ENCODE data around the gene WAPL. TPM values are rescaled to one million over a fixed set of nuclear protein-coding genes. Genes with fewer than 3 reads are reported as not detected.
A peak's percentile ranks its signal among the peaks of the same experiment; 100 is the strongest.

Gene WAPL
- total and polyA plus RNA-seq, 2 of the 13 experiments (the other 11 are each of a cell fraction or from before 2014, with no cell fraction given), result 13.2 to 43.5 TPM

DNA sequence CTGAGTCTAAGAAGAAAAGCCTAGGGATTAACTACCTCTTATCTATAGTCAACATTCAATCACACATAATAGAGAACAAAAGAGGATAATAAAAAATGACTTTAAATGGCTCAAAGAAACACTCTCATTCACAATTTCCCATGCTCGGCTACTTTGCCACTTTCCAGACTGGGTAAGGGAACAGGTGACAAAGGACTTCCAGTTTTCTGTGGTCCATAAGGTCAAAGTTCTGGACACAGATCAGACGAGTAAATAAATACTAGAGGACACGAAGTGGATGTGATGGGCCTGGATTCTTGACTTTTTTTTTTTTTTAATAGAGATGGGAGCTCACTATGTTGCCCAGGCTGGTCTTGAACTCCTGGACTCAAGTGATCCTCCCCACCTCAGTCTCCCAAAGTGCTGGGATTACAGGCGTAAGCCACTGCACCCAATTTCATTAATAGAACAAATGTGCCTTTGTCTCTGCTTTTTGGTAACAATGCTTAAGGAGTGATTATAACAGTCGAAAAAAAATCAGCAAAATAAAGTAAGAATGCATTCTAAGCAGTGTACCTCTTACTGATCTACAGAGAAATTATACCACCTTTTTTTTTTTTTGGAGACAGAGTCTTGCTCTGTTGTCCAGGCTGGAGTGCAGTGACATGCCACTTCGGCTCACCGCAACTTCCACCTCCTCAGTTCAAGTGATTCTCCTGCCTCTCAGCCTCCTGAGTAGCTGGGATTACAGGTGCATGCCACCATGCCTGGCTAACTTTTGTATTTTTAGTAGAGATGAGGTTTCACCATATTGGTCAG is 70.6 kb downstream of the WAPL start (continued):
- TF ChIP-seq, protein P1, sequence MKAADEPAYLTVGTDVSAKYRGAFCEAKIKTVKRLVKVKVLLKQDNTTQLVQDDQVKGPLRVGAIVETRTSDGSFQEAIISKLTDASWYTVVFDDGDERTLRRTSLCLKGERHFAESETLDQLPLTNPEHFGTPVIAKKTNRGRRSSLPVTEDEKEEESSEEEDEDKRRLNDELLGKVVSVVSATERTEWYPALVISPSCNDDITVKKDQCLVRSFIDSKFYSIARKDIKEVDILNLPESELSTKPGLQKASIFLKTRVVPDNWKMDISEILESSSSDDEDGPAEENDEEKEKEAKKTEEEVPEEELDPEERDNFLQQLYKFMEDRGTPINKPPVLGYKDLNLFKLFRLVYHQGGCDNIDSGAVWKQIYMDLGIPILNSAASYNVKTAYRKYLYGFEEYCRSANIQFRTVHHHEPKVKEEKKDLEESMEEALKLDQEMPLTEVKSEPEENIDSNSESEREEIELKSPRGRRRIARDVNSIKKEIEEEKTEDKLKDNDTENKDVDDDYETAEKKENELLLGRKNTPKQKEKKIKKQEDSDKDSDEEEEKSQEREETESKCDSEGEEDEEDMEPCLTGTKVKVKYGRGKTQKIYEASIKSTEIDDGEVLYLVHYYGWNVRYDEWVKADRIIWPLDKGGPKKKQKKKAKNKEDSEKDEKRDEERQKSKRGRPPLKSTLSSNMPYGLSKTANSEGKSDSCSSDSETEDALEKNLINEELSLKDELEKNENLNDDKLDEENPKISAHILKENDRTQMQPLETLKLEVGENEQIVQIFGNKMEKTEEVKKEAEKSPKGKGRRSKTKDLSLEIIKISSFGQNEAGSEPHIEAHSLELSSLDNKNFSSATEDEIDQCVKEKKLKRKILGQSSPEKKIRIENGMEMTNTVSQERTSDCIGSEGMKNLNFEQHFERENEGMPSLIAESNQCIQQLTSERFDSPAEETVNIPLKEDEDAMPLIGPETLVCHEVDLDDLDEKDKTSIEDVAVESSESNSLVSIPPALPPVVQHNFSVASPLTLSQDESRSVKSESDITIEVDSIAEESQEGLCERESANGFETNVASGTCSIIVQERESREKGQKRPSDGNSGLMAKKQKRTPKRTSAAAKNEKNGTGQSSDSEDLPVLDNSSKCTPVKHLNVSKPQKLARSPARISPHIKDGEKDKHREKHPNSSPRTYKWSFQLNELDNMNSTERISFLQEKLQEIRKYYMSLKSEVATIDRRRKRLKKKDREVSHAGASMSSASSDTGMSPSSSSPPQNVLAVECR (CRISPR knock-in tag; IDR thresholded peaks at IDR 0.05; ENCODE audit: borderline replicate concordance), result no peak
- no peak for TF ChIP-seq SOX13 (IDR thresholded peaks at IDR 0.05)
- TF ChIP-seq SOX13 (CRISPR knock-in tag; conservative IDR thresholded peaks at IDR 0.05 in 1 of 2, IDR thresholded peaks at IDR 0.05 in 1 of 2), result peak in 1 of 2 experiments; percentile 63; a peak in 2 of 4 replicates
- 0 out of 2 replicates have a peak, but pooled peaks have one; percentile 12 for TF ChIP-seq ELF3 (CRISPR knock-in tag; IDR thresholded peaks at IDR 0.05)
- 0 out of 2 replicates have a peak, but pooled peaks have one; percentile 31 for TF ChIP-seq RCOR2 (CRISPR knock-in tag; IDR thresholded peaks at IDR 0.05)
- peak; percentile 65 for TF ChIP-seq GATAD2A (CRISPR knock-in tag; IDR thresholded peaks at IDR 0.05)
- TF ChIP-seq NR2F2 (IDR thresholded peaks at IDR 0.05; ENCODE audit: borderline replicate concordance, low read depth), result peak; percentile 36; the same call in 1 of the 2 replicates
- TF ChIP-seq POGZ (CRISPR knock-in tag; IDR thresholded peaks at IDR 0.05), result peak; percentile 39; the same call in 1 of the 2 replicates
- TF ChIP-seq HNF4G (IDR thresholded peaks at IDR 0.05; ENCODE audit: borderline replicate concordance, low read depth, low read length), result peak; percentile 54; the same call in 1 of the 2 replicates
- TF ChIP-seq HNF4G (CRISPR knock-in tag; IDR thresholded peaks at IDR 0.05; ENCODE audit: borderline replicate concordance, low read depth), result no peak; the same call in 1 of the 2 replicates
- no peak for TF ChIP-seq ZNF550 (CRISPR knock-in tag; IDR thresholded peaks at IDR 0.05; ENCODE audit: borderline replicate concordance)
- TF ChIP-seq GABPA (IDR thresholded peaks at IDR 0.05; ENCODE audit: low read depth, low read length), result no peak
- no peak for TF ChIP-seq GABPA (CRISPR knock-in tag; IDR thresholded peaks at IDR 0.05; ENCODE audit: low read depth)
- TF ChIP-seq, protein P2, sequence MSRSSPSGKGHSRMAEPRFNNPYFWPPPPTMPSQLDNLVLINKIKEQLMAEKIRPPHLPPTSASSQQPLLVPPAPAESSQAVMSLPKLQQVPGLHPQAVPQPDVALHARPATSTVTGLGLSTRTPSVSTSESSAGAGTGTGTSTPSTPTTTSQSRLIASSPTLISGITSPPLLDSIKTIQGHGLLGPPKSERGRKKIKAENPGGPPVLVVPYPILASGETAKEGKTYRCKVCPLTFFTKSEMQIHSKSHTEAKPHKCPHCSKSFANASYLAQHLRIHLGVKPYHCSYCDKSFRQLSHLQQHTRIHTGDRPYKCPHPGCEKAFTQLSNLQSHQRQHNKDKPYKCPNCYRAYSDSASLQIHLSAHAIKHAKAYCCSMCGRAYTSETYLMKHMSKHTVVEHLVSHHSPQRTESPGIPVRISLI (CRISPR knock-in tag; IDR thresholded peaks at IDR 0.05; ENCODE audit: borderline replicate concordance), result peak; percentile 77; the same call in 1 of the 2 replicates
- TF ChIP-seq ZFP90 (CRISPR knock-in tag; IDR thresholded peaks at IDR 0.05; ENCODE audit: borderline replicate concordance), result no peak
- peak; percentile 24; the same call in 1 of the 2 replicates for TF ChIP-seq TBX2 (CRISPR knock-in tag; IDR thresholded peaks at IDR 0.05; ENCODE audit: borderline replicate concordance)
- 0 out of 2 replicates have a peak, but pooled peaks have one; percentile 28 for TF ChIP-seq MIXL1 (CRISPR knock-in tag; IDR thresholded peaks at IDR 0.05)
